PC-3 (cell line): Measurements from ENCODE around the gene KLHL25.

ENCODE experiments used
- CTCF ChIP-seq: fragments of 300-600 bp; sonication (generic); conservative IDR thresholded peaks from 2 replicates; pipeline ENCODE4 v1.5.1; 2017; ENCODE audit warnings: antibody characterized with exemption, low read depth, mild to moderate bottlenecking, low read length
- EZH2 ChIP-seq: fragments of 300-600 bp; sonication (generic); IDR thresholded peaks from one replicate; pipeline ENCODE4 v1.6.1; 2017; ENCODE audit warnings: antibody characterized with exemption, mild to moderate bottlenecking, low read length; ENCODE audit not compliant: unreplicated experiment

GRCh38 chr15:85785887-85786780 lies 8.6 kb downstream of the KLHL25 start:
- TF ChIP-seq EZH2 (no peak), CTCF (no peak)
